ENCODE measurements around the gene HAAO.
"Not testable (repeated sequence)": the region's sequence is repeated elsewhere in the genome, so short reads cannot be mapped to it uniquely, and the experiment has no call there.

HAAO gene

DNA sequence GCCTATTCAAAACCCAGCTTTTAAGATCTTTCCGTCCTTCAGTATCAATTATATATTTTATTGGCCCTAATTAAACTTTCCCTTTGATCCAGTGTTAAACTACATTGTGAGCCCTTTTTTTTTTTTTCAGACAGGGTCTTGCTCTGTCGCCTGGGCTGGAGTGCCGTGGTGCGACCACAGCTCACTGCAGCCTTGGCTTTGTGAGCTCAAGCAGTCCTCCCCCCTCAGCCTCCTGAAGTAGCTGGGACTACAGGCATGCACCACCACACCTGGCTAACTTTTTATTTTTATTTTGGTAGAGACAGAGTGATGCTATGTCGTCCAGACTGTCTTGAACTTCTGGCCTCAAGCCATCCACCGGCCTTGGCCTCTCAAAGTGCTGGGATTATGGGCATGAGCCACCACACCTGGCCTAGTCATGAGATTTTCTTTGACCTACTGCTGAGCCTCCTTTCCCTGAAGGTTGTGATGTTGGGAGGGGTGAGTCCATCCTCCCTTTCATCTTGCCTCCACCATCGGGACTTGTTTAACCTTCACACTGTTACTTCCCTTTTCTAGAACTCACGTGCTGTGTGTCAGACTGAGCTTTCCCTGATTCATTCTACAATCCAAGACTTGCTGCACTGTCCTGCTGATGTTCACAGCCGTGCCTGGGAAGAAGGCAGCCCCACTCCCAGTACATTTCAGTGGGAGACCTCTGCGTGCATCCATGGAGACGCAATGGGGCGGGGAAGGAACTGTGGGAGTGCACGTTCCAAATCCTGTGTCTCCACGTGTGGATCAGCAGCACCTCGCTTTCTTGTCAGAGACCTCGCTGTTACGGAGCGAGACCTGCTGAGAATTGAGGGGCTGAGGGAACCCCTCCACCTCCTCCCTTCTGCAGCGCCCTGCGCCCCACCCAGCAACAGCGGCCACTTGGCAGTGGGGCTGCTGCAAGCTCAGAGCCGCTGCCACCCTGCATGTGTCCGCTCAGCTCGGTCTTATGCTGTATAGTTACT is 39.3 kb downstream of the HAAO start:
- Histone ChIP-seq H3K27ac (ENCODE audit: low read length) (no peak overlapping the region), H3K9me3 (ENCODE audit: insufficient read depth, low read depth, low read length) (no peaks in the 10 kb centered on the region), H3K36me3 (ENCODE audit: insufficient read depth, low read depth, low read length) (no peaks in the 10 kb centered on the region), H3K4me1 (ENCODE audit: insufficient read depth, low read length) (no peaks in the 10 kb centered on the region), H3K9ac (ENCODE audit: low read depth, low read length) (no peak overlapping the region), H3K4me3 (ENCODE audit: low read length) (no peak overlapping the region), H3K27me3 (ENCODE audit: insufficient read depth, low read length) (no peaks in the 10 kb centered on the region)

GRCh38 chr2:42752314-42752713 is 40.1 kb downstream of the HAAO start:
- Histone ChIP-seq H3K9ac (ENCODE audit: low read depth, low read length) (no peak overlapping the region), H3K9me3 (ENCODE audit: insufficient read depth, low read depth, low read length) (no peaks in the 10 kb centered on the region), H3K4me3 (ENCODE audit: low read length) (no peak overlapping the region), H3K36me3 (ENCODE audit: insufficient read depth, low read depth, low read length) (no peaks in the 10 kb centered on the region), H3K27me3 (ENCODE audit: insufficient read depth, low read length) (no peaks in the 10 kb centered on the region), H3K4me1 (ENCODE audit: insufficient read depth, low read length) (no peaks in the 10 kb centered on the region), H3K27ac (ENCODE audit: low read length) (no peak overlapping the region)

- Histone ChIP-seq H3K27ac (ENCODE audit: low read length) (no peak overlapping the region), H3K36me3 (ENCODE audit: insufficient read depth, low read depth, low read length) (no peaks in the 10 kb centered on the region), H3K4me3 (ENCODE audit: low read length) (no peak overlapping the region), H3K9me3 (ENCODE audit: insufficient read depth, low read depth, low read length) (no peaks in the 10 kb centered on the region), H3K4me1 (ENCODE audit: insufficient read depth, low read length) (no peaks in the 10 kb centered on the region), H3K9ac (ENCODE audit: low read depth, low read length) (no peak overlapping the region), H3K27me3 (ENCODE audit: insufficient read depth, low read length) (no peaks in the 10 kb centered on the region)
Measured at GRCh38 chr2:42748840-42749239, 43.5 kb downstream of the HAAO start.

GRCh38 chr2:42747422-42747821 is 45.0 kb downstream of the HAAO start:
- Histone ChIP-seq H3K27ac (ENCODE audit: low read length) (no peak overlapping the region), H3K4me3 (ENCODE audit: low read length) (no peak overlapping the region), H3K36me3 (ENCODE audit: insufficient read depth, low read depth, low read length) (no peaks in the 10 kb centered on the region)

DNA sequence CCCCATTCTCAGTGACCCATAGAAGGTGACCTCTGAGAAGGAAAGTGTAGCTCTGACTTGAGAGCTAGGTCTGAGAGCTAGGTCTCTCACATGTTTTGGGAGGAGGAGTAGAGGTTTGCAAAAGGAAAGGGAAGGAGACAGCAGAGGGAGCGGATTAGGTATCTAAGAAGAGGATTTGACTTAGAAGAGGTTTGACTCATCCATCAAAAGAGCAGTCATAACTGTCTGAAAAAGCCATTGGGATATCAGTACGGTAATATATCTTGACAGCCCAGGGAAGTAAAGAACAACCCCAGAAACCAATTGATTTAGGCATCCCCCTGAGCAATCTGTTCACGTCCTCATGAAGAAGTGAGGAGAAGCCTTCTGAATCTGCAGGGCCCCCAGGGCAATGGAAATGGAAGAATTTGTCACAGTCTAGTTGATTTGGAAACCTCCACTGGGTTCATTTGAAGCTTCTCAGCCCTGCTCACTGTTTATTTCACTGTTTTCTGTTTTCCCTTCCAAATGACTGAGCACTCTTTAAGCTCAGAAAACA is 47.8 kb downstream of the HAAO start:
- no peaks in the 10 kb centered on the region for H3K4me1 ChIP-seq (ENCODE audit: insufficient read depth, low read length)
- H3K9ac ChIP-seq (ENCODE audit: low read depth, low read length), result no peak overlapping the region
- no peaks in the 10 kb centered on the region for H3K9me3 ChIP-seq (ENCODE audit: insufficient read depth, low read depth, low read length)
- H3K27me3 ChIP-seq (ENCODE audit: insufficient read depth, low read length), result no peaks in the 10 kb centered on the region
- H3K4me3 ChIP-seq (ENCODE audit: low read length), result no peak overlapping the region
- no peak overlapping the region for H3K27ac ChIP-seq (ENCODE audit: low read length)
- H3K36me3 ChIP-seq (ENCODE audit: insufficient read depth, low read depth, low read length), result peaks cover 8% of the 10 kb centered on the region; the same call in 1 of the 2 replicates

More at GRCh38 chr2:42747422-42747821, 45.0 kb downstream of the HAAO start:
- Histone ChIP-seq H3K27me3 (ENCODE audit: insufficient read depth, low read length) (no peaks in the 10 kb centered on the region), H3K9ac (ENCODE audit: low read depth, low read length) (no peak overlapping the region), H3K4me1 (ENCODE audit: insufficient read depth, low read length) (no peaks in the 10 kb centered on the region), H3K9me3 (ENCODE audit: insufficient read depth, low read depth, low read length) (no peaks in the 10 kb centered on the region)

DNA sequence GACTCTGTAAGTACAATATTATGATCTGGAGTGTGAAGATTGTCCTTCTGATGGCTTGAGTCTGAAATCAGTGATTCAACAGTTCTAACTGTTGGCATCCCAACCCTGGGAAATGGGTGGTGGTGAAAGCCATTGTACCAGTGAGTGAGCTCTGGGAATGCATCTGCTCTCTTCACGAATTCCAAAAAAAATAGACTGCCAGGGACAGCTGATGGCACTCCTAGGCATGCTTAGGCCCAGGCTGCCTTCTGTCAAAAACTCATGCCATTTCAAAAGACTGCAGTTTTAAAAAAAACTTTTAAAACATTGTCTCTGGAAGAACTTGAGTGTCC is 48.8 kb downstream of the HAAO start:
- H3K4me3 ChIP-seq (ENCODE audit: low read length), result no peak overlapping the region

GRCh38 chr2:42742740-42743658 is 49.4 kb downstream of the HAAO start:
- H3K9ac ChIP-seq (ENCODE audit: low read depth, low read length), result no peak overlapping the region
- H3K36me3 ChIP-seq (ENCODE audit: insufficient read depth, low read depth, low read length), result peaks cover 8% of the 10 kb centered on the region; the same call in 1 of the 2 replicates
- no peak overlapping the region for H3K27ac ChIP-seq (ENCODE audit: low read length)
- H3K4me3 ChIP-seq (ENCODE audit: low read length), result no peak overlapping the region
- H3K4me1 ChIP-seq (ENCODE audit: insufficient read depth, low read length), result no peaks in the 10 kb centered on the region
- H3K9me3 ChIP-seq (ENCODE audit: insufficient read depth, low read depth, low read length), result no peaks in the 10 kb centered on the region
- no peaks in the 10 kb centered on the region for H3K27me3 ChIP-seq (ENCODE audit: insufficient read depth, low read length)

More for the DNA sequence above, 48.8 kb downstream of the HAAO start:
- Histone ChIP-seq H3K27me3 (ENCODE audit: insufficient read depth, low read length) (no peaks in the 10 kb centered on the region), H3K36me3 (ENCODE audit: insufficient read depth, low read depth, low read length) (peaks cover 8% of the 10 kb centered on the region; the same call in 1 of the 2 replicates), H3K27ac (ENCODE audit: low read length) (no peak overlapping the region), H3K4me1 (ENCODE audit: insufficient read depth, low read length) (no peaks in the 10 kb centered on the region), H3K9me3 (ENCODE audit: insufficient read depth, low read depth, low read length) (no peaks in the 10 kb centered on the region), H3K9ac (ENCODE audit: low read depth, low read length) (no peak overlapping the region)

GRCh38 chr2:42741140-42741539 is 51.2 kb downstream of the HAAO start:
- H3K36me3 ChIP-seq (ENCODE audit: insufficient read depth, low read depth, low read length), result peaks cover 8% of the 10 kb centered on the region; the same call in 1 of the 2 replicates
- H3K27me3 ChIP-seq (ENCODE audit: insufficient read depth, low read length), result no peaks in the 10 kb centered on the region
- H3K9me3 ChIP-seq (ENCODE audit: insufficient read depth, low read depth, low read length), result no peaks in the 10 kb centered on the region
- H3K9ac ChIP-seq (ENCODE audit: low read depth, low read length), result no peak overlapping the region
- no peaks in the 10 kb centered on the region for H3K4me1 ChIP-seq (ENCODE audit: insufficient read depth, low read length)
- no peak overlapping the region for H3K27ac ChIP-seq (ENCODE audit: low read length)
- H3K4me3 ChIP-seq (ENCODE audit: low read length), result no peak overlapping the region

DNA sequence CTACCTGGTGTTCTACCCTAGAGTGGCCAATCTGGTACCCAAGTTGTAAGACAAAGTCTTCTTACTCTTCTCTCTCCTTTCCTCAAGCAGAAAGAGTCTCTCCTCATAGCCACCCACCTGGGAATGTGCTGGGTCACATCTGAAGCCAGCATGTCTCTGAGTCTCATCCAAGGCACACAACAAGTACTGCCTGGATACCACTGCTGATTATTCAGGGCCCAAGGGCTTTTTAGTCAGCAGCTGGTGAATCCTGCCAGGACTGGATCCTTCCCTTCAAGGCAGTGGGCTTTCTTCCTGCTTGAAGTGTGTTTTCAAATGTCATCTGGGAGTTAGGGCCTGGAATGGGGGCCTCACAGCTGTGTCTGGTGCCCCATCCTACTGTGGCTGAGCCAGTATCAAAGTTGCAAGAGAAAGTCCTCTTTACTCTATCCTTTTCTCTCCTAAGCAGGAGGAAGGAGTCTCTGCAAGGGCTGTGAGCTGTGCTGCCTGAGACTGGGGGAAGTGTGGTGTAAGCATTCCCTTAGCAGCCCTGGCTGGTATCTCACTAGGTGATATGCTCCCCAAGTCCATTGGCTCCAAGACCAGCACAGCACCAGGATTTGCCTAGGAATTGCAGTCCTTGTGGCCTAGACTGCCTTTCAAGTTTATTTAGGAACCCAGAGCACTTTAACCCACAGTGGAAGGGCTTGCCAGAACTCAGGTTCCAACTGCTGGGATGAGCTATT is 55.6 kb downstream of the HAAO start:
- H3K27me3 ChIP-seq (ENCODE audit: insufficient read depth, low read length), result no peaks in the 10 kb centered on the region
- 0 out of 2 replicates have a peak, but pooled peaks cover 4% of the 10 kb centered on the region for H3K9me3 ChIP-seq (ENCODE audit: insufficient read depth, low read depth, low read length)
- no peak overlapping the region for H3K4me3 ChIP-seq (ENCODE audit: low read length)
- H3K4me1 ChIP-seq (ENCODE audit: insufficient read depth, low read length), result no peaks in the 10 kb centered on the region
- peaks cover 8% of the 10 kb centered on the region; the same call in 1 of the 2 replicates for H3K36me3 ChIP-seq (ENCODE audit: insufficient read depth, low read depth, low read length)
- H3K9ac ChIP-seq (ENCODE audit: low read depth, low read length), result no peak overlapping the region
- no peak overlapping the region for H3K27ac ChIP-seq (ENCODE audit: low read length)

DNA sequence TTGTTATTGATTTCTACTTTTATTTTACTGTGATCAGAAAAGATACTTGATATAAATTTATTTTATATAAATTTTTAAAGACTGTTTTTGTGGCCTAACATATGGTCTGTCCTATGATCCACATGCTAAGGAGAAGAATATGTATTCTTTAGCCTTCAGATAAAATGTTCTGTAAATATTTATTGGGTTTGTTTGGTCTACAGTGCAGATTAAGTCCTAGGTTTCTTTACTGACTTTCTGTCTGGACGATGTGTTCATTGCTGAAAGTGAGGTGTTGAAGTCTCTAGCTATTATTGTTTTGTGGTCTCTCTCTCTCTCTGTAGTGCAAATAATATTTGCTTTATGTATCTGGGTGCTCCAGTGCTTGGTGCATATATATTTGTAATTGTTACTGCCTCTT is 58.5 kb downstream of the HAAO start:
- peaks cover 11% of the 10 kb centered on the region; the same call in 1 of the 2 replicates for H3K9me3 ChIP-seq (ENCODE audit: insufficient read depth, low read depth, low read length)
- no peak overlapping the region for H3K4me3 ChIP-seq (ENCODE audit: low read length)
- H3K4me1 ChIP-seq (ENCODE audit: insufficient read depth, low read length), result no peaks in the 10 kb centered on the region
- H3K27me3 ChIP-seq (ENCODE audit: insufficient read depth, low read length), result no peaks in the 10 kb centered on the region
- no peaks in the 10 kb centered on the region for H3K36me3 ChIP-seq (ENCODE audit: insufficient read depth, low read depth, low read length)
- no peak overlapping the region for H3K9ac ChIP-seq (ENCODE audit: low read depth, low read length)
- H3K27ac ChIP-seq (ENCODE audit: low read length), result no peak overlapping the region

GRCh38 chr2:42731316-42731715 is 61.1 kb downstream of the HAAO start:
- H3K27ac ChIP-seq (ENCODE audit: low read length); H3K4me3 ChIP-seq (ENCODE audit: low read length); H3K9ac ChIP-seq (ENCODE audit: low read depth, low read length); H3K27me3 ChIP-seq (ENCODE audit: insufficient read depth, low read length); H3K4me1 ChIP-seq (ENCODE audit: insufficient read depth, low read length); H3K36me3 ChIP-seq (ENCODE audit: insufficient read depth, low read depth, low read length): not testable (repeated sequence)
- peaks cover 11% of the 10 kb centered on the region; the same call in 1 of the 2 replicates for H3K9me3 ChIP-seq (ENCODE audit: insufficient read depth, low read depth, low read length)
